Measurements from ENCODE around the gene TULP4. TPM values are rescaled to one million over a fixed set of nuclear protein-coding genes. Genes with fewer than 3 reads are reported as not detected.

Gene TULP4
- total RNA-seq, 2 donors from 2014 or later, result 111 to 119 TPM

DNA sequence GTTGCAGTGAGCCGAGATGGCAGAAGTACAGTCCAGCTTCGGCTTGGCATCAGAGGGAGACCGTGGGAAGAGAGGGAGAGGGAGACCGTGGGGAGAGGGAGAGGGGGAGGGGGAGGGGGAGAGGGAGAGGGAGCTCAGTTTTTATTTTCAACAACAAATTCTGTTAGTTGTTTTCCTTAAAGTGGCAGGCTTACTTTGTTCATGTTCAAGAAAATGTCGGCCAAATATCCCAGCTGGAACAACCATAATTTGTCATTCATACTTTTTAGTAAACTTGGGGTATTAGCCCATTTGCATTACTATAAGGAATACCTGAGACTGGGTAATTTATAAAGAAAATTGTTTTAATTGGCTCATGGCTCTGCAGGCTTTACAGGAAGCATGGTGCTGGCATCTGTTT lies 2.5 kb upstream of the TULP4 start:
- DNase-seq (ENCODE audit: low spot score), result no peak
- TF ChIP-seq POLR2AphosphoS5 (IDR thresholded peaks at IDR 0.05), result no peak
- TF ChIP-seq POLR2A (IDR thresholded peaks at IDR 0.05), result no peak
- TF ChIP-seq, protein P1, sequence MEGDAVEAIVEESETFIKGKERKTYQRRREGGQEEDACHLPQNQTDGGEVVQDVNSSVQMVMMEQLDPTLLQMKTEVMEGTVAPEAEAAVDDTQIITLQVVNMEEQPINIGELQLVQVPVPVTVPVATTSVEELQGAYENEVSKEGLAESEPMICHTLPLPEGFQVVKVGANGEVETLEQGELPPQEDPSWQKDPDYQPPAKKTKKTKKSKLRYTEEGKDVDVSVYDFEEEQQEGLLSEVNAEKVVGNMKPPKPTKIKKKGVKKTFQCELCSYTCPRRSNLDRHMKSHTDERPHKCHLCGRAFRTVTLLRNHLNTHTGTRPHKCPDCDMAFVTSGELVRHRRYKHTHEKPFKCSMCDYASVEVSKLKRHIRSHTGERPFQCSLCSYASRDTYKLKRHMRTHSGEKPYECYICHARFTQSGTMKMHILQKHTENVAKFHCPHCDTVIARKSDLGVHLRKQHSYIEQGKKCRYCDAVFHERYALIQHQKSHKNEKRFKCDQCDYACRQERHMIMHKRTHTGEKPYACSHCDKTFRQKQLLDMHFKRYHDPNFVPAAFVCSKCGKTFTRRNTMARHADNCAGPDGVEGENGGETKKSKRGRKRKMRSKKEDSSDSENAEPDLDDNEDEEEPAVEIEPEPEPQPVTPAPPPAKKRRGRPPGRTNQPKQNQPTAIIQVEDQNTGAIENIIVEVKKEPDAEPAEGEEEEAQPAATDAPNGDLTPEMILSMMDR (IDR thresholded peaks at IDR 0.05), result no peak
- no peaks in the 10 kb centered on the region for H3K4me1 ChIP-seq (replicated peaks)
- no peaks in the 10 kb centered on the region for H3K9me3 ChIP-seq
- no peak overlapping the region for H3K27ac ChIP-seq
- WGBS, result 96% methylated on average over 5 of the region's 5 CpGs
- H3K36me3 ChIP-seq, result no peaks in the 10 kb centered on the region
- intact Hi-C loops (cut with DNase I), result no loop called here
- no peaks in the 10 kb centered on the region for H3K27me3 ChIP-seq (replicated peaks; ENCODE audit: insufficient read depth)
- no peak overlapping the region for H3K4me3 ChIP-seq

GRCh38 chr6:158311193-158311592 lies 1.1 kb upstream of the TULP4 start:
- Histone ChIP-seq H3K27ac (no peak overlapping the region), H3K9me3 (no peaks in the 10 kb centered on the region), H3K36me3 (no peaks in the 10 kb centered on the region), H3K4me3 (no peak overlapping the region), H3K4me1 (replicated peaks) (no peaks in the 10 kb centered on the region), H3K27me3 (replicated peaks; ENCODE audit: insufficient read depth) (no peaks in the 10 kb centered on the region)
- no peak for DNase-seq (ENCODE audit: low spot score)
- WGBS, result 52% methylated on average over 8 of the region's 8 CpGs
- no peak for TF ChIP-seq POLR2A (IDR thresholded peaks at IDR 0.05)
- TF ChIP-seq POLR2AphosphoS5 (IDR thresholded peaks at IDR 0.05), result no peak
- TF ChIP-seq, protein P1 (IDR thresholded peaks at IDR 0.05), result no peak
- intact Hi-C loops (cut with DNase I), result no loop called here

DNA sequence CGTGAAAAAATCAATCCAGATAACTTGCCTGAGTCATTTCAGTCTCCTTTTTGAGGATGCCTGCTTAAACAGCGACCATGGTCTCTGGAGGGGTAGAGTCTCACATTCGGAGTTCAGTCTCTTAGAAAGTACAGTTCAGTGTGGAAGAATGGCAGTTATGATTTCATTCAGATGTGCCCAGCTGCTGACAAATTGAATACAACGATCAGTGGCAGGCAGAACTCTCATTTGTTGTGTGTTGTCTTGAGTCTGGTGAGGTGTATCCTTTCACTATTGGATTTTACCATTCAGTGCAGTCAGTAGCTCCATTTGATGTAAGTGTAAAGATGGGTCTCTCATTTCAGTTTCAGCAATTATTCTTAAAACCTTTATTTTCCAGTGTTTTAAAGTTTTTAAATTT lies 639 bp upstream of the TULP4 start:
- TF ChIP-seq, protein P1 (IDR thresholded peaks at IDR 0.05), result no peak
- TF ChIP-seq POLR2A (IDR thresholded peaks at IDR 0.05), result no peak
- TF ChIP-seq POLR2AphosphoS5 (IDR thresholded peaks at IDR 0.05), result no peak
- DNase-seq (ENCODE audit: low spot score), result no peak
- Histone ChIP-seq H3K4me1 (replicated peaks) (no peaks in the 10 kb centered on the region), H3K4me3 (no peak overlapping the region), H3K27me3 (replicated peaks; ENCODE audit: insufficient read depth) (no peaks in the 10 kb centered on the region), H3K9me3 (no peaks in the 10 kb centered on the region), H3K36me3 (no peaks in the 10 kb centered on the region), H3K27ac (no peak overlapping the region)
- intact Hi-C loops (cut with DNase I), result no loop called here
- 56% methylated on average over 4 of the region's 4 CpGs for WGBS

GRCh38 chr6:158312672-158313397 lies 570 bp downstream of the TULP4 start:
- 91% methylated on average over 11 of the region's 11 CpGs for WGBS

More at GRCh38 chr6:158312672-158313397, 570 bp downstream of the TULP4 start:
- Histone ChIP-seq H3K36me3 (no peaks in the 10 kb centered on the region), H3K9me3 (no peaks in the 10 kb centered on the region), H3K27ac (no peak overlapping the region), H3K4me3 (no peak overlapping the region), H3K27me3 (replicated peaks; ENCODE audit: insufficient read depth) (no peaks in the 10 kb centered on the region), H3K4me1 (replicated peaks) (no peaks in the 10 kb centered on the region)
- intact Hi-C loops (cut with DNase I), result no loop called here
- TF ChIP-seq POLR2A (IDR thresholded peaks at IDR 0.05), result no peak
- TF ChIP-seq, protein P1 (IDR thresholded peaks at IDR 0.05), result no peak
- no peak for TF ChIP-seq POLR2AphosphoS5 (IDR thresholded peaks at IDR 0.05)
- no peak for DNase-seq (ENCODE audit: low spot score)

Data from prostate gland (tissue), 2 donors.